Activated effector memory CD4-positive, alpha-beta T cell treated with Interleukin-2 at 50 U/mL for 16 hours (primary cell): Measurements from ENCODE around the gene EWSR1.
"Not testable (repeated sequence)": the region's sequence is repeated elsewhere in the genome, so short reads cannot be mapped to it uniquely, and the experiment has no call there.

Experiments used
- DNase-seq: peaks from one replicate; pipeline ENCODE4 v3.0.0-alpha.2; 2020

EWSR1 gene

GRCh38 chr22:29341056-29341848 is 73.2 kb downstream of the EWSR1 start:
- DNase-seq, result no peak

- DNase-seq, result no peak
Measured at GRCh38 chr22:29341849-29342127, 73.7 kb downstream of the EWSR1 start.

DNA sequence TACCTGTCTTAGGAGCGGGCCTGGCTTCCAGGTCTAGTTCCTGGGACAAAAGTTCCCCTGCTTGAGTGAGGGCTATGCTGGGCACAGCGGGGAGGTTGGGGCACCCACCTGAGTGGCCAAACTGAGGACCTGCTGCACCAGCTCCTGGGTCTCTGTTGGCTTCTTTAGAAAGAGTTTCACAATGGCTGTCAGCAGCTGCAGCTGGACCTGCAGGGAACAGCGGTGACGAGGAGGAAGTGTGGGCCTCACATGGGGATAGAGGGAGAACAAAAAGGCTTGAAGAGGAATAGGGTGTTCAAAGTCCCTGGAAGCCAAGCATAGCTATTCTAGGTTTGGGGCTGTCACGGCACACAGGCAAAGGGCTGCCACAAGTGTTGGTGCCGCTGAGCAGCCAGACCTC is 74.1 kb downstream of the EWSR1 start:
- no peak for DNase-seq

GRCh38 chr22:29342577-29343312 is 74.7 kb downstream of the EWSR1 start:
- DNase-seq, result no peak

GRCh38 chr22:29343313-29343805 is 75.3 kb downstream of the EWSR1 start:
- no peak for DNase-seq

DNA sequence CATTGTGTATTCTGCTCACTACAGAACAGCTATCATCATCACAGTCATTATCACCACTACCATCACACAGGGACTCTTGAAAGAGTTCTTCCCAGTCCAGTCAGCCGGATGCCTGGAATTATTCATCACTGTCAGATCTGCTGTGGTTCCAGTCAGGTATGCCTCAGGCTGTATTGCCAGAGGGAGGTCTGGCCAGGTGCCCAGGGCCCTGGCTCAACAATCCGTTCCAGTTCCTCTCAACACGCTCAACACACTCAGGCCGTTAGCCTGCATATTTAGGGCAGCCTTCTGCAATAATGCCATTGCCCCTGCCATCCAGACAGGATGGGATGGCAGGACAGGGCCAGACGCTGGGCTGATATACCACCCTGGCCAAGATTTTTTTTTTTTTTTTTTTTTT is 76.1 kb downstream of the EWSR1 start:
- no peak for DNase-seq

GRCh38 chr22:29344889-29345288 is 76.8 kb downstream of the EWSR1 start:
- not testable (repeated sequence) for DNase-seq

DNA sequence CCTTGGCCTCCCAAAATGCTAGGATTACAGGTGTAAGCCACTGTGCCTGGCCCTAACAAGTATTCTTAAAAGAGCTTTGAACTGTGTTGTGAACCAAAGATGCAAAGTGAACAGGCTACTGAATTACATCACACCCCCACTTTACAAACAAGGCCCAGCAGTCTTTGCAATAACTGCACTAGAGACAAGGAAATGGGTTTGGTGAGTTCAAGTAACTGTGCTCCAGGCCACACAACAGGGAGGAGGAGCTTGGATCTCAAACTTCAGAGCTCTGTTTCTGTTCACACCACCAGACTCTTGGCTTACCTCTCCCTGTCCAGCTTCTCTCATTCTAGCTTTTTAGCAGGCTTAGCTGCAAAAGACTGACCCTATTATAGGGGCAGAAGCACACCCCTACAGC is 77.9 kb downstream of the EWSR1 start:
- no peak for DNase-seq

GRCh38 chr22:29346659-29347058 is 78.6 kb downstream of the EWSR1 start:
- DNase-seq, result no peak

DNA sequence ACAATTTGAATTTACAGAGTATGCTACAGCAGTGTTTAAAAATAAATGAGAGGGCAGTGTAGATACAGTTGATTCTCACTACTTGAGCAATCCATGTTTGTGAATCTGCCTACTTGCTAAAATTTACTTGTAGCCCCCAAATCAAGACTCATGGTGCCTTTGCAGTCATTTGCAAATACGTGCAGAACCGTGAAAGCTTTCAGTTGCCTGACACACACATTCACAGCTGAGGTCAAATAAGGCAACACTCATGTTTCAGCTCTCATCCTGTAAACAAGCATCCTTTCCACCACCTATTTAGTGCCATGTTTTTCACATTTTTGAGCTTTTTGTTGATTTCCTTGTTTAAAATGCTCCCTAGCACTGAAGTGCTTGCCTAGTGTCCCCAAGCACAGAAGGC is 80.0 kb downstream of the EWSR1 start:
- DNase-seq, result no peak

GRCh38 chr22:29348956-29349355 is 80.9 kb downstream of the EWSR1 start:
- DNase-seq, result no peak
